PFSK-1 (cell line): ENCODE data around the gene TULP4.

Experiments used
- FOXP2 ChIP-seq: optimal IDR thresholded peaks from 2 replicates; pipeline ENCODE3; 2011; ENCODE audit warnings: borderline replicate concordance, control low read depth, inconsistent platforms; ENCODE audit not compliant: insufficient read depth; ENCODE audit errors: extremely low read length, extremely low read depth
- POLR2AphosphoS5 ChIP-seq: IDR thresholded peaks from 2 replicates; pipeline ENCODE4 v1.6.1; 2012; ENCODE audit warnings: low read depth, mild to moderate bottlenecking, control low read depth, low read length, moderate library complexity
- REST ChIP-seq, 2 experiments: IDR thresholded peaks; 2 replicates each; pipeline versions ENCODE4 v1.6.1 to v1.8.0; 2011 to 2012; ENCODE audit warnings: low read depth in 2 of 2, low read length in 2 of 2, control low read depth in 1 of 2, inconsistent platforms in 1 of 2, mild to moderate bottlenecking in 1 of 2, moderate library complexity in 1 of 2; ENCODE audit not compliant: insufficient read depth in 1 of 2
- SIN3A ChIP-seq: IDR thresholded peaks from 2 replicates; pipeline ENCODE4 v1.6.1; 2012; ENCODE audit warnings: mild to moderate bottlenecking, low read length, moderate library complexity, borderline replicate concordance; ENCODE audit not compliant: insufficient read depth
- TAF1 ChIP-seq: IDR thresholded peaks from 2 replicates; pipeline ENCODE4 v1.6.1; 2012; ENCODE audit warnings: low read length, control low read depth, borderline replicate concordance; ENCODE audit not compliant: insufficient read depth

- TF ChIP-seq REST (IDR thresholded peaks at IDR 0.05; ENCODE audit: insufficient read depth in 1 of 2, low read depth in 2 of 2, low read length in 2 of 2) (no peak), TAF1 (no peak), POLR2AphosphoS5 (no peak), FOXP2 (no peak), SIN3A (no peak)
These were observed 133.3 kb downstream of the TULP4 start for GRCh38 chr6:158445426-158446085.
